ENCODE data around the gene PLAA.

- no peak for TF ChIP-seq CTCF (IDR thresholded peaks at IDR 0.05 in 4 of 5, conservative IDR thresholded peaks at IDR 0.05 in 1 of 5)
- no peak for TF ChIP-seq POLR2A (IDR thresholded peaks at IDR 0.05)
These were observed 48.8 kb upstream of the PLAA start for GRCh38 chr9:26995810-26996209.
